ENCODE data around the gene NSG1.

DNA sequence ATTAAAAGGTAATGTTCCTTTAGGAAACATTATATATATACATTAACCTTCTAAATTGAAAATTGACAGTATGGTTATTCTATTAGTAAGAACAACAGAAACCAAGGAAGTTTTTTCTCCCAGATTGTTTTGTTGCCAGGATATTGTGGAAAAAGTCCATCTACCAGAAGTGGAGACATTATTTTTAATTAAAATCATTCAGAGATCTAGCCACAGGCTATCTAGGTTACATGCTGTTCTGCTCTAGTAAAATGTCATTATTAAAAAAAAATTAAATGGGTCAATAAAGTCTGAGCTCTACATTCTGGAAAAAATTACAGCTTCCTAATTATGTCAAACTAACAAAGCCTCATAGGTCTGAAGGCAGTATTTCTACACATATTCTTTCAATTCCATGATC is 74.3 kb downstream of the NSG1 start:
- TF ChIP-seq, protein P1, sequence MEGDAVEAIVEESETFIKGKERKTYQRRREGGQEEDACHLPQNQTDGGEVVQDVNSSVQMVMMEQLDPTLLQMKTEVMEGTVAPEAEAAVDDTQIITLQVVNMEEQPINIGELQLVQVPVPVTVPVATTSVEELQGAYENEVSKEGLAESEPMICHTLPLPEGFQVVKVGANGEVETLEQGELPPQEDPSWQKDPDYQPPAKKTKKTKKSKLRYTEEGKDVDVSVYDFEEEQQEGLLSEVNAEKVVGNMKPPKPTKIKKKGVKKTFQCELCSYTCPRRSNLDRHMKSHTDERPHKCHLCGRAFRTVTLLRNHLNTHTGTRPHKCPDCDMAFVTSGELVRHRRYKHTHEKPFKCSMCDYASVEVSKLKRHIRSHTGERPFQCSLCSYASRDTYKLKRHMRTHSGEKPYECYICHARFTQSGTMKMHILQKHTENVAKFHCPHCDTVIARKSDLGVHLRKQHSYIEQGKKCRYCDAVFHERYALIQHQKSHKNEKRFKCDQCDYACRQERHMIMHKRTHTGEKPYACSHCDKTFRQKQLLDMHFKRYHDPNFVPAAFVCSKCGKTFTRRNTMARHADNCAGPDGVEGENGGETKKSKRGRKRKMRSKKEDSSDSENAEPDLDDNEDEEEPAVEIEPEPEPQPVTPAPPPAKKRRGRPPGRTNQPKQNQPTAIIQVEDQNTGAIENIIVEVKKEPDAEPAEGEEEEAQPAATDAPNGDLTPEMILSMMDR (IDR thresholded peaks at IDR 0.05): no peak
- TF ChIP-seq POLR2A (IDR thresholded peaks at IDR 0.05): no peak
